HFF-Myc (cell line): Measurements from ENCODE around the gene FANCC.
A peak's percentile ranks its signal among the peaks of the same experiment; 100 is the strongest.

Experiments used
- DNase-seq: peaks from one replicate; pipeline ENCODE4 v3.0.0-alpha.2; 2011; ENCODE audit warnings: low read depth; ENCODE audit errors: extremely low read depth
- H3K4me3 ChIP-seq: replicated peaks from 2 replicates; pipeline ENCODE4 v1.5.1; 2011; ENCODE audit warnings: low read depth, mild to moderate bottlenecking, control low read depth, low read length
- CTCF ChIP-seq: IDR thresholded peaks from 2 replicates; pipeline ENCODE4 v1.5.1; 2012; ENCODE audit warnings: mild to moderate bottlenecking, low read depth, low read length, control low read depth; ENCODE audit errors: missing control alignments

FANCC gene

GRCh38 chr9:95167998-95168397, 149.5 kb downstream of the FANCC start:
- no peak overlapping the region for H3K4me3 ChIP-seq
- peak; percentile 90 for TF ChIP-seq CTCF
- DNase-seq: peak; percentile 82

GRCh38 chr9:95165004-95165403, 152.5 kb downstream of the FANCC start:
- TF ChIP-seq CTCF: no peak
- DNase-seq: no peak
- H3K4me3 ChIP-seq: no peak overlapping the region

GRCh38 chr9:95157481-95158151, 159.9 kb downstream of the FANCC start:
- TF ChIP-seq CTCF: no peak
- peak; percentile 94 for DNase-seq

GRCh38 chr9:95156074-95156473, 161.4 kb downstream of the FANCC start:
- no peak for TF ChIP-seq CTCF
- no peak for DNase-seq
- H3K4me3 ChIP-seq: no peak overlapping the region

More at GRCh38 chr9:95157481-95158151, 159.9 kb downstream of the FANCC start:
- H3K4me3 ChIP-seq: no peak overlapping the region

GRCh38 chr9:95155220-95155619, 162.3 kb downstream of the FANCC start:
- TF ChIP-seq CTCF: no peak
- no peak overlapping the region for H3K4me3 ChIP-seq
- DNase-seq: no peak

- H3K4me3 ChIP-seq: no peak overlapping the region
- no peak for DNase-seq
- no peak for TF ChIP-seq CTCF
Measured at GRCh38 chr9:95150903-95151302, 166.6 kb downstream of the FANCC start.

- H3K4me3 ChIP-seq: no peak overlapping the region
- no peak for DNase-seq
- no peak for TF ChIP-seq CTCF
Measured at GRCh38 chr9:95148208-95148520, 169.3 kb downstream of the FANCC start.
